HepG2 (cell line): ENCODE data around the gene SCARF1. TPM values are rescaled to one million over a fixed set of nuclear protein-coding genes. Genes with fewer than 3 reads are reported as not detected.
A peak's percentile ranks its signal among the peaks of the same experiment; 100 is the strongest.

Experiments used
- BCL6 ChIP-seq: IDR thresholded peaks from 2 replicates; pipeline ENCODE4 v1.6.1; 2016; ENCODE audit warnings: missing genetic modification reagents, missing compliant biosample characterization
- HMGXB4 ChIP-seq, 2 experiments: sonication (generic) in 1 of 2; formaldehyde crosslinking in 1 of 2; IDR thresholded peaks; 2 replicates each; pipeline versions ENCODE4 v1.4.0 to v1.6.1; 2018 to 2020; ENCODE audit warnings: missing genetic modification reagents in 2 of 2, borderline replicate concordance in 1 of 2, low read depth in 1 of 2, mild to moderate bottlenecking in 1 of 2, missing biosample characterization in 1 of 2
- ISL2 ChIP-seq: sonication (generic); formaldehyde crosslinking; IDR thresholded peaks from 2 replicates; pipeline ENCODE4 v1.5.0; 2020; ENCODE audit warnings: missing genetic modification reagents
- LCORL ChIP-seq, 2 experiments: fragments of 450-650 bp in 1 of 2; sonication (generic) in 1 of 2; formaldehyde crosslinking in 1 of 2; IDR thresholded peaks; 2 replicates each; pipeline versions ENCODE4 v1.5.0 to v1.6.1; 2017 to 2020; ENCODE audit warnings: antibody characterized with exemption in 1 of 2, missing genetic modification reagents in 1 of 2
- MIXL1 ChIP-seq: IDR thresholded peaks from 2 replicates; pipeline ENCODE4 v1.6.1; 2016
- NFYC ChIP-seq: IDR thresholded peaks from 2 replicates; pipeline ENCODE4 v1.6.1; 2016; ENCODE audit warnings: missing genetic modification reagents, missing compliant biosample characterization
- PHF5A ChIP-seq: IDR thresholded peaks from one replicate; pipeline ENCODE4 v1.6.1; 2018; ENCODE audit warnings: low read depth, missing genetic modification reagents; ENCODE audit not compliant: unreplicated experiment
- RARA ChIP-seq: IDR thresholded peaks from 2 replicates; pipeline ENCODE4 v1.6.1; 2016; ENCODE audit warnings: missing genetic modification reagents, missing compliant biosample characterization
- SMARCC2 ChIP-seq: fragments of 450-650 bp; IDR thresholded peaks from 2 replicates; pipeline ENCODE4 v1.6.1; 2017; ENCODE audit warnings: antibody characterized with exemption, mild to moderate bottlenecking
- STAG1 ChIP-seq: sonication (generic); formaldehyde crosslinking; IDR thresholded peaks from 2 replicates; pipeline ENCODE4 v1.4.0; 2020; ENCODE audit warnings: missing genetic modification reagents
- TRAFD1 ChIP-seq: sonication (generic); formaldehyde crosslinking; IDR thresholded peaks from 2 replicates; pipeline ENCODE4 v1.5.1; 2020; ENCODE audit warnings: missing genetic modification reagents, mild to moderate bottlenecking, borderline replicate concordance
- ZBED4 ChIP-seq: sonication (generic); formaldehyde crosslinking; IDR thresholded peaks from 2 replicates; pipeline ENCODE4 v1.4.0; 2020; ENCODE audit warnings: missing genetic modification reagents, borderline replicate concordance
- ZBTB33 ChIP-seq: sonication (generic); formaldehyde crosslinking; IDR thresholded peaks from 2 replicates; pipeline ENCODE4 v1.4.0; 2020; ENCODE audit warnings: missing genetic modification reagents
- ZBTB8A ChIP-seq: sonication (generic); formaldehyde crosslinking; IDR thresholded peaks from 2 replicates; pipeline ENCODE4 v1.4.0; 2020; ENCODE audit warnings: mild to moderate bottlenecking, low read depth, missing genetic modification reagents, borderline replicate concordance
- ZNF124 ChIP-seq: sonication (generic); formaldehyde crosslinking; IDR thresholded peaks from 2 replicates; pipeline ENCODE4 v1.4.0; 2020; ENCODE audit warnings: missing genetic modification reagents
- ZNF180 ChIP-seq: sonication (generic); formaldehyde crosslinking; IDR thresholded peaks from 2 replicates; pipeline ENCODE4 v1.4.0; 2020; ENCODE audit warnings: low read depth, missing genetic modification reagents, borderline replicate concordance
- ZNF335 ChIP-seq: sonication (generic); formaldehyde crosslinking; IDR thresholded peaks from 2 replicates; pipeline ENCODE4 v1.4.0; 2020; ENCODE audit warnings: missing genetic modification reagents
- ZNF430 ChIP-seq: sonication (generic); formaldehyde crosslinking; IDR thresholded peaks from 2 replicates; pipeline ENCODE4 v1.9.0; 2021; ENCODE audit warnings: mild to moderate bottlenecking, missing genetic modification reagents
- ZNF460 ChIP-seq: sonication (generic); formaldehyde crosslinking; IDR thresholded peaks from 2 replicates; pipeline ENCODE4 v1.5.1; 2020; ENCODE audit warnings: missing genetic modification reagents, mild to moderate bottlenecking, borderline replicate concordance
- ZNF496 ChIP-seq: sonication (generic); formaldehyde crosslinking; IDR thresholded peaks from 2 replicates; pipeline ENCODE4 v1.8.1; 2023; ENCODE audit warnings: mild to moderate bottlenecking, moderate library complexity, missing genetic modification reagents; ENCODE audit not compliant: insufficient replicate concordance
- ZNF616 ChIP-seq: sonication (generic); formaldehyde crosslinking; IDR thresholded peaks from 2 replicates; pipeline ENCODE4 v1.5.0; 2020; ENCODE audit warnings: low read depth, mild to moderate bottlenecking, missing genetic modification reagents
- polyA plus RNA-seq, 8 experiments: library from polyadenylated mRNA; depleted of rRNA in 3 of 8; stranded (reverse) in 7 of 8; unstranded in 1 of 8; fragments of >200 nt; fragmentation: Illumina TruSeq in 4 of 8; extraction: Trizol in 4 of 8; gene quantifications; 2 replicates each; pipeline versions ENCODE4 v1.2.1 to v1.2.3, GENCODE V29; 2011 to 2016; ENCODE audit warnings: low read depth in 4 of 8, missing spikeins in 1 of 8, mixed read lengths in 1 of 8; ENCODE audit not compliant: insufficient read depth in 1 of 8
- total RNA-seq, 5 experiments: library from RNA; depleted of rRNA; stranded (reverse); fragments of >200 nt; fragmentation: Illumina TruSeq; extraction: Trizol; gene quantifications; 2 replicates each; pipeline ENCODE4 v1.2.3, GENCODE V29; 2016; ENCODE audit warnings: low read depth in 1 of 5

SCARF1 gene
- total and polyA plus RNA-seq, 2 of the 13 experiments (the other 11 are each of a cell fraction or from before 2014, with no cell fraction given) = 0.24 to 0.71 TPM

- TF ChIP-seq ZBED4 (CRISPR knock-in tag) (peak; percentile 73; the same call in 1 of the 2 replicates), TRAFD1 (CRISPR knock-in tag) (no peak), MIXL1 (CRISPR knock-in tag) (0 out of 2 replicates have a peak, but pooled peaks have one; percentile 28), ISL2 (CRISPR knock-in tag) (peak; percentile 57), ZNF616 (0 out of 2 replicates have a peak, but pooled peaks have one; percentile 44), PHF5A (CRISPR knock-in tag) (peak; percentile 77), ZBTB33 (peak; percentile 77), HMGXB4 (CRISPR knock-in tag; IDR thresholded peaks at IDR 0.05; ENCODE audit: borderline replicate concordance in 1 of 2, low read depth in 1 of 2) (peak in 1 of 2 experiments; percentile 41; a peak in 1 of 4 replicates), ZBTB8A (no peak), NFYC (CRISPR knock-in tag) (peak; percentile 36; the same call in 1 of the 2 replicates), ZNF124 (CRISPR knock-in tag) (0 out of 2 replicates have a peak, but pooled peaks have one; percentile 42), SMARCC2 (no peak), ZNF460 (CRISPR knock-in tag) (peak; percentile 96), RARA (CRISPR knock-in tag) (peak; percentile 89), LCORL (IDR thresholded peaks at IDR 0.05) (no peak), LCORL (CRISPR knock-in tag; IDR thresholded peaks at IDR 0.05) (peak; percentile 98), ZNF180 (CRISPR knock-in tag) (no peak), ZNF496 (CRISPR knock-in tag) (no peak), STAG1 (CRISPR knock-in tag) (peak; percentile 12; the same call in 1 of the 2 replicates), ZNF335 (CRISPR knock-in tag) (peak; percentile 57; the same call in 1 of the 2 replicates), BCL6 (CRISPR knock-in tag) (peak; percentile 60), ZNF430 (CRISPR knock-in tag) (peak; percentile 84; the same call in 1 of the 2 replicates)
Observed at GRCh38 chr17:1597861-1598342, 47.6 kb downstream of the SCARF1 start (continued).
